Pulmonary artery endothelial cell (primary cell): ENCODE data around the gene NET1. TPM values are rescaled to one million over a fixed set of nuclear protein-coding genes. Genes with fewer than 3 reads are reported as not detected.
"Not testable (repeated sequence)": the region's sequence is repeated elsewhere in the genome, so short reads cannot be mapped to it uniquely, and the experiment has no call there.

Source experiments
- DNase-seq: peaks from one replicate; pipeline ENCODE4 v3.0.0-alpha.2; 2011; ENCODE audit warnings: low read depth, low spot score
- total RNA-seq: library from RNA; depleted of rRNA; stranded (reverse); fragments of >200 nt; gene quantifications from 2 replicates; pipeline ENCODE4 v1.2.3, GENCODE V29; 2014

Gene NET1, protein sequence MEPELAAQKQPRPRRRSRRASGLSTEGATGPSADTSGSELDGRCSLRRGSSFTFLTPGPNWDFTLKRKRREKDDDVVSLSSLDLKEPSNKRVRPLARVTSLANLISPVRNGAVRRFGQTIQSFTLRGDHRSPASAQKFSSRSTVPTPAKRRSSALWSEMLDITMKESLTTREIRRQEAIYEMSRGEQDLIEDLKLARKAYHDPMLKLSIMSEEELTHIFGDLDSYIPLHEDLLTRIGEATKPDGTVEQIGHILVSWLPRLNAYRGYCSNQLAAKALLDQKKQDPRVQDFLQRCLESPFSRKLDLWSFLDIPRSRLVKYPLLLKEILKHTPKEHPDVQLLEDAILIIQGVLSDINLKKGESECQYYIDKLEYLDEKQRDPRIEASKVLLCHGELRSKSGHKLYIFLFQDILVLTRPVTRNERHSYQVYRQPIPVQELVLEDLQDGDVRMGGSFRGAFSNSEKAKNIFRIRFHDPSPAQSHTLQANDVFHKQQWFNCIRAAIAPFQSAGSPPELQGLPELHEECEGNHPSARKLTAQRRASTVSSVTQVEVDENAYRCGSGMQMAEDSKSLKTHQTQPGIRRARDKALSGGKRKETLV
- 35.3 and 44.1 TPM in 2 replicates for total RNA-seq

DNA sequence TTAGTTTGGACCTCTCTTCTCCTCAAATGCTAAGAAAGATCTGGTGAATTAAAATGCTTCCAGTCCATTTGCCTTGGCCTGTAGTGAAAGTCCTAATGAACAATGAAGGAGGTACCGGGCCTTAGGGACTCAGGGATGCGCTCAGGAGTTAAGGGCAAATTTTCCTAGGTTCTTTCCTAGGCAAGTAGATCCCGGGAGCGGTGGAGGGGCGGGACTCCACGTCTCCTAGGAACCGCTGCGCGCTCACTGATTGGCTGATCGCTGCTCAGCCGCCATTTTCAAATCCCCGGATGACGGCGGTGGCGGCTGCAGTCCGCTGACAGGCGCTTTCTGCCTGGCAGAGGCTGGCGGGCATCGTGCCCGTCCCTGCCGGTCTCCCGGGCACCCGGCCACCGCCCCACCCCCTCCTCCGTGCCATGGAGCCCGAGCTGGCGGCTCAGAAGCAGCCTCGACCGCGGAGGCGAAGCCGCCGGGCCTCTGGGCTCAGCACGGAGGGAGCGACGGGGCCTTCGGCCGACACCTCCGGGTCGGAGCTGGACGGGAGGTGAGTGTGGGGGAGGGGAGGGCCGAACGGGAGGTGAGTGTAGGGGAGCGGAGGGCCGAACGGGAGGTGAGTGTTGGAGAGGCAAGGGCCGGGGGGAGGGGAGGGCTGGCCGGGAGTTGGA lies at the start of gene NET1:
TSS of gene NET1 (plus strand) at position 281 of the 665 bp plus-strand sequence. CDS start at position 417, 136 bp downstream.
- peak; percentile 66 for DNase-seq

DNA sequence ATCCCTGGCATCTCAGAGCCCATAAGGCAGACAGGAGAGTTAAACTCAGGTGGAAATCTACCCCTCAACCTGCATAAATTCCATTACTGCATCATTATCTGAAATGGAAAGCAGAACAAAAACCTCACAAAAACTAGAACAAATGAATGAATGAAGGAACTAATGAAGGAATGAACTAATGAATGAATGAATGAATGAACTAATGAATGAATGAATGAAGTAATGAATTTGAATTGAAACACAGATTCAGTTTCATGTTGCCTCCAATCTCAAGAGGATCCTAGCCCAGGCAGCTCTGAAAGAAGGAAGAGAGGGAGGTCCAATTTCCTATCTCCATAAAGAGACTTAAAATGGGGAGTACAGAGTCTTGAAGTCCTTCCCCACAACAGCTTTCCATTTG lies 49.5 kb upstream of the NET1 start:
- DNase-seq: no peak

DNA sequence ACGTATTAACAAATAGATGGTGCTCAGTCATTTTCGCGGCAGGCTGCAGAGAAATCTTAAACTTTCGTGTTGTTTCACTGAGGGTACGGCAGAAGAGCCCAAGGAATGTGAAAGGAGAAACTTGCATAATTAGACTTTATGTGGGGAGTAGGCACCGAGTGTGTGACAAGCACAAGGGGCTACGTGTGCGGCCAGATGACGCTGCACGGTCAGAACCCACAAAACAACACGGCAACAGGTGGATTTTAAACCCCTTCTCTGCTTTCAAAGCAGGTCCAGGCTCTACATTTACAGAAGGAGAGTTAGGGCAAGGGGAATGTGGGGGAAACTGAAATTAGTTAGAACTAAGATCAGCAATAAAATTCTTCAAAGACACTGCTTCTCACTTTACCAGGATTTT lies 48.0 kb upstream of the NET1 start:
- DNase-seq: no peak

DNA sequence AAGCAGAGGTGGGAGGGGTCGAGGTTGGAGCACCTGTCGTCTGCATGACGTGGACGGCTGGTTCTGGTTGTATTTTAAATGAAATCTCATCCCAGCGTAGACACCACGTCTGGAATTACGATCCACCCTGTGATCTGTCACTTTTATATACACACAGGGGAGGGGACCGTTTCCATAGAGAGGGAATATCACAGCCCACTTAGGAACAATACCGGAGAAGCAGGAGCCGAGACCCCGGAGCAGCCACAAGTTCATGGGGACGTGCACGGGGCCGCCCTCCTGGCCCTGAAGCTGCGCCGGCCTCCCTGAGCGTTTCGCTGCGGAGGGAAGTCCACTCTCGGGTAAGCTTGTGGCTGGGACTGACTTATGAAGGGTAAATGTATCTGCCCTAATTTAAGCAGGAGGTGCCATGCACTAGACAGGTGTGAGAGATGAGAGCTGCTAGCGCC lies 47.4 kb upstream of the NET1 start, which contains the start of gene UCN3:
TSS of gene UCN3 (plus strand) at position 77 of the 449 bp plus-strand sequence. CDS start 8,755 bp downstream, outside the sequence.
- DNase-seq: no peak

DNA sequence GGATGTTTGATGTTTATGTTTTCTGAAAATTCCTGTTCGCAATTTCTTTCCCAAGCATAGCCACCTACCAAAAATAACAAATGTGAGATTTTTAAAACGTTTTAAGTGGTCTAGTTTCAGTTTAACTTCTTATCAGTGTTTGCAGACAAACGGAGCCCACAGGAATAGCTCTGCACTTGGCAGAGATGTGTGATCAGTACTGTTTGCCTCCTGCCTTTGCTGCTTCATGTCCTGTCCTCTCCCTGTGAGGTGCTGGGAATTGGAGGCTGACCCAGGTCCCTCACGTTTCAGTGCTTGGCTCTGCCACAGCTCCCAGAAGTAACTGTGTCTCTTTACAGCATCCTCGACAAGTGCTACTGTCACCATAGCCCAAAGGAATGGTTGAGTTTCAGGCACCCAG lies 46.4 kb upstream of the NET1 start:
- DNase-seq: no peak

DNA sequence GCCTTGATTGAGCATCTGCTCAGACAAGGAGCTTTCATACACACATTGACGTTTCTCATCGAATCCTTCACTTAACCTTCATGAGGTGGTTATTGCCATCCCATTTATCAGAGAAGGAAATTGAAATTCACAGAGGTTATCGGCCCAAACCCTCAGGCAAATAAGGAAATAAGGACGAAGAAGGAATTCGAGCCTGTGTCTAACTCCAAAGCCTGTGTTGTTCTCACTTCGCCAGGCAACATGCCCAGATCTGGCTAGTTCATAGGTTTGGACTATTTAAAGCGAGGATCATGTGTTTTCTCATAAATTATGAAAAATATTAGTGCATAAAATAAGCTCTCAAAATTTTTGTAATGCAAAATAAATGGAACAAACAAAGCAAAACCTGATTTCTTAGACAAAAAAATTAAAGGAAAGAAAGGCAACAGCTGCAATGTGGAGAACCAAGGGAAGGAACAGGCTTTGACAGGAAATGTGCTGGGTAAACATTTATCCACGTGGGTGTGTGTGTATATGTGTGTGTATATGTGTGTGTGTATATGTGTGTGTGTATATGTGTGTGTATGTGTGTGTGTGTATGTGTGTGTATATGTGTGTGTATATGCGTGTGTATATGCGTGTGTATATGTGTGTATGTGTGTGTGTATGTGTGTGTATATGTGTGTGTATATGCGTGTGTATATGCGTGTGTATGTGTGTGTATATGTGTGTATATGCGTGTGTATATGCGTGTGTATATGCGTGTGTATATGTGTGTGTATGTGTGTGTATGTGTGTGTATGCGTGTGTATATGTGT lies 42.8 kb upstream of the NET1 start:
- DNase-seq: no peak

DNA sequence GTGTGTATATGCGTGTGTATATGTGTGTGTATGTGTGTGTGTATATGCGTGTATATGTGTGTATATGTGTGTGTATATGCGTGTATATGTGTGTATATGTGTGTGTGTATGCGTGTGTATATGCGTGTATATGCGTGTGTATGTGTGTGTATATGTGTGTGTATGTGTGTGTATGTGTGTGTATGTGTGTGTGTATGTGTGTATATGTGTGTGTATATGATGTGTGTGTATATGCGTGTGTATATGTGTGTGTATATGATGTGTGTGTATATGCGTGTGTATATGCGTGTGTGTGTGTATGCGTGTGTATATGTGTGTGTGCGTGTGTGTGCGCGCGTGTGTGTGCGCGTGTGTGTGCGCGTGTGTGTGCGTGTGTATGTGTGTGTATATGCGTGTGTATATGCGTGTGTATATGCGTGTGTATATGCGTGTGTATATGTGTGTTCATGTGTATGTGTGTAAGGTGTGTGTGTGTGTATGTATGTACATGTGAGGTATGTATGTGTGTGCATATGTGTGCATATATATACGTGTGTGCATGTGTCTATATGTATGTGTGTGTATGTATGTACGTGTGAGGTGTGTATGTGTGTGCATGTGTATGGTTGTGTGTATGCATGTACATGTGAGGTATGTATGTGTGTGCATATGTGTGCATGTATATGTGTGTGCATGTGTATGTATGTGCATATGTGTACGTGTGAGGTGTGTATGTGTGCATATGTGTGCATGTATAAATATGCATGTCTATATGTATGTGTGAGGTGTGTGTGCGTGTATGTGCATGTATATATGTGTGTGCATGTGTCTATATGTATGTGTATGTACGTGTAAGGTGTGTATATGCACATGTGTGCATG lies 41.6 kb upstream of the NET1 start:
- no peak for DNase-seq

DNA sequence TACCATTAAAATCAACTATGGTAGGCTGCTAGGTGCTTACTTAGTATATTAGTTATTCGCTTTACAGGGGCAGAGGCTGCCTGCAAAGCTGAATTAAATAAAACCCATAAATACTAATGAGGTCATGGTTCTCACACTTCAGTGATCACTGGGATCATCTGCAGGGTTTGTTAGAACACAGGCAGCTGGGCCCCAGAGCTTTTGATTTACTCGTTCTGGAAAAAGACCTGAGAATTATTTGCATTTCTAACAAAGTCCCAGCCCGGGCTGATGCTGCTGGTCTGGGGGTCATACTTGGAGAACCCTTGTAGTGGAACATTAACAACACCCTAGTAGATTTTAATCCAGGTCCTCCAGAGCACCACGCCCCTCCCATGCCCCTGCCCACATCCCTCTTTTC lies 39.0 kb upstream of the NET1 start:
- no peak for DNase-seq

DNA sequence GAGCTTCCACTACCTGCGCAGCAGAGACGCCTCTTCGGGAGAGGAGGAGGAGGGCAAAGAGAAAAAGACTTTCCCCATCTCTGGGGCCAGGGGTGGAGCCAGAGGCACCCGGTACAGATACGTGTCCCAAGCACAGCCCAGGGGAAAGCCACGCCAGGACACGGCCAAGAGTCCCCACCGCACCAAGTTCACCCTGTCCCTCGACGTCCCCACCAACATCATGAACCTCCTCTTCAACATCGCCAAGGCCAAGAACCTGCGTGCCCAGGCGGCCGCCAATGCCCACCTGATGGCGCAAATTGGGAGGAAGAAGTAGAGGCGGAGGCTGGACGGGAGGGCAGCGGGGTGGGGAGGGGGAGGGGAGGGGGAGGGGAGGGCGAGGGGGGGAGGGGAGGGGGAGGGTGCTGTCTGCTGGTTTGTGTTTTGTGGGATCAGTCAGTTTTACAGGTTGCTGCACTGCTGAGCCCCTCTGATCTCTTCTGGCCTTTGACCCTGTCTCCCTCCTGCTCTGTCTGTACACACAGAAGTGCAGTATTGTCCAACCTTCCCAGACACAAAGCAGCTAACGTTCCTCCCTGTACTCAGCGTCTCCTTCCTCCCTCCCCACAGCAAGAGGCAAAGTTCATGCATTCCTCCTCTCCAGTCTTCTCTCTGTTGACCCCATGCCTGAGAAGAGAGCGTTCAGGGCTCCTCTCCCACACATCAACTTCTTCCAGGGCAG lies 38.3 kb upstream of the NET1 start:
- no peak for DNase-seq

DNA sequence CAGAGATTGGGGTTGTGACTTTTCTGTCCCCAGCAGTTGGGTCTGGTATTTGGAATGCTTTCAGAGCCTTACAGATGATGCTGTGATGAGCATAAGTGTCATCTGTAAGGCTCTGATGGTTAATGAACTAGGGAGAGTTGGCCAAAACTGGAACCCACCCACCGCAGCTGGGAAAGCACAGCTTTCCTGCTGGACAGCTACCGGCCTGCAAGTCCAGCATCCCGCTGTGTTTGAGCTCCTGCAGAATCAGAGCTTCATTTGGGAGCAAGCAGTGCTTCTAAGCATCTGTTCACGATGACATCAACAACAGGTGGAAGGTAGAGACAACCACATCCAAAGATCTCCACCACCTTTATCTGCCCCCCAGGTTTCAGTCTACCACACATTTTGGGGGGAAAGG lies 35.9 kb upstream of the NET1 start:
- DNase-seq: no peak

DNA sequence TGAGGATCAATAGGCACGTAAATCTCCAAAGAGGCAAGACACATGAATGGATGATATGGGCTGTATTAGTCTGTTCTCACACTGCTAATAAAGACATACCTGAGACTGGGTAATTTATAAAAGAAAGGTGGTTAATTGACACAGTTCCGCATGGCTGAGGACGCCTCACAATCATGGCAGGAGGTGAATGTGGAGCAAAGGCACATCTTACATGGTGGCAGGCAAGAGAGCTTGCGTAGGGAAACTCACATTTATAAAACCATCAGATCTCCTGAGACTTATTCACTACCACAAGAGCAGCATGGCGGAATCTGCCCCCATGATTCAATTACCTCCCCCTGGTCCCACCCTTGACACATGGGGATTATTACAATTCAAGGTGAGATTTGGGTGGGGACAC lies 33.2 kb upstream of the NET1 start:
- not testable (repeated sequence) for DNase-seq

DNA sequence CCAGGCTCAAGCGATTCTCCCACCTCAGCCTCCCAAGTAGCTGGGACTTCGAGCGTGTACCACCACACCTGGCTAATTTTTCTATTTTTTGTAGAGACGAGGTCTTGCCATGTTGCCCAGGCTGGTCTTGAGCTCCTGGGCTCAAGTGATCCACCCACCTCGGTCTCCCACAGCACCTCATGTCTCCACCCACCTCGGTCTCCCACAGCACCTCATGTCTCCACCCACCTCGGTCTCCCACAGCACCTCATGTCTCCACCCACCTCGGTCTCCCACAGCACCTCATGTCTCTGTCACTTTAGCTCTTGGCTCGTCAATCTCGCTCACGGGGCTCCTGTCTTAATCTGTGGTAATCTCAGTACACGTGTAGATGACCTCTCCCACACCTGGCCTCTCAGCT lies 32.0 kb upstream of the NET1 start:
- DNase-seq: not testable (repeated sequence)

DNA sequence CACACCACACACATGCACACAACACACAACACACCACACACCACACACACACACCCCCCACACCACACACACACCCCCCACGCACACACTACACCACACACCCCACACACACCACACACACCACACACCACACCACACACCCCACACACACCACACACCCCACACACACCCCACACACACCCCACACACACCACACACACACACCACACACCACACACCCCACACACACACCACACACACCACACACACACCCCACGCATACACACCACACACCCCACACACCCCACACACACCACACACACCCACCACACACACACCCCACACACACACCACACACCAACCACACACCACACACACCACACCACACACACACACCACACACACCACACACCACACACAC lies 31.2 kb upstream of the NET1 start:
- DNase-seq: no peak

DNA sequence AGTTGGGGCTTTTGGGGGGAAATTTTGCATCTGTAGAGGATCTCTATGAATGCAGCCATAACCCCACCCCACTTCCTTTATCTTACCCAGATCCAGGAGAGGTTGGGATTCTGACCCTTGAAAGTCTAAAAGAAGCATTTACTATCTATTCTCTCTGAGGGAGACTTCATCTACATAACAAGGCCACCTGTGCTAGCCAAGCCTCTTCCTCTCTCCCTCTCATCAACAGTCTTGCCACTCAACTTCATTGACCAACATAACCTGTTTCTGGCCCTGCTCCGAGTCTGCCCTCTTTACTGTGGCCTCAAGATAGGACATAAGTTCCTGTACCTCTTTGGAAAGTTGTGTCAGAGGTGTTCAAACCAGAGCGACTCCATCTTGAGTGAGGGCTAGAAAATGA lies 27.1 kb upstream of the NET1 start:
- no peak for DNase-seq

DNA sequence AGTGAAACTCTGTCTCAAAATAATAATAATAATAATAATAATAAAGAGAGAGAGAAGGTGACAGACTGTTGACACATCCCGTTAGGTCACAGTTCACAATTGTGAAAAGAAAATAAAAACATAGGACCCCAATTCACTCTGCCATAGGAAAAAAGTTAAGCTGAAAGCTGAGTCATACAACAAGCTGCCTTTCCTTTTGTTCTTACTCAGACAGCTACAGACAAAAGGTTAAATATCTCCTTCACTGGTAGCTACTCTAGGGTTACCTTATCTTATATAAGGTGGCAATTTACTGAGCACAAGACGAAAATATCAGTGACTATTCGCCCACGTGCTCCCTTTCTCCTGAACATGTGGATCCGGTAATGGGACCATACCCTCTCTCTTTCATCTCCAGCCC lies 25.2 kb upstream of the NET1 start:
- DNase-seq: no peak

DNA sequence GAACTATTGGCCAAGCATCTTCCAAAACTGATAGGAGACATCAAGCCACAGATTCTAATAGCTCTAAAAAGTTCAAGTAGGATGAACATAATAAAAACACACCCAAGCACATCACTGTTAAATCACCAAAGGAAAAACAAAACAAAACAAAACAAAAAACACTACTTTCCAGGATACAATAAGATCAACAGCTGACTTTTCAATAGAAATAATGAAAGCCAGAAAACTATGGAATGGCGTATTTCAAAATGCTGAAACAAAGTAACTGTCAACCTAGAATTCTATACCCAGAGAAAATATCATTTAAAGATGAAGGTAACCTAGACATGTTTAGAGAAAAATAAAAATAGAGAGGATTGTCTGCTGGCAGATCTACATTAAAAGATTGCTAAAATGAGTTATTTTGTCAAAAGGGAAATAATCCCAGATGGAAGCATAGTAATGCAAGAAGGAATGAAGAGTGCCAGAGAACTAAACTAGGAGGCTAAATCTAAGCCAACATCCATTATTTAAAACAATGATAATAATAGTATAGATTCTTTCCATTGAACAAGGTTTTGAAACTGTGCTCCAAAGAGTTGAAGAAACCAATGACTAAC lies 21.7 kb upstream of the NET1 start:
- DNase-seq: no peak

DNA sequence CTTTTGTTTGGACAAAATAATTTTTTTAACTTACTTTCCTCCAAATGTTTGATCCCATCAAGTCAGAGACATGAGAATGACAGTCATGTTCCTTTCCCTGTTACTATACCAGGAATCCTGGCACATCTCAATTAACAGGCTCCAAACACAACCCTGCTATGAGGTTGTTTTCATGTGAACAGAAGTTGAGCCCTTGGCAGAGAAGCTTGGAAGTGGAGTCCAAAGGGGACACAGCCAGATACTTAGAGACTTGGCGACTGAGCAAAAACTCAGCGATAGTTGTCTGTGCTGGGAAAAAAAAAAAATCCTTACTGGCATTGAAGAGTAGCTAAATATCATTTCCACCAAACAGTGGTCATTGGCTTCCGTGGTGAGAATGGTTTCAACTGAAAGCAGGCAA lies 20.6 kb upstream of the NET1 start:
- no peak for DNase-seq

DNA sequence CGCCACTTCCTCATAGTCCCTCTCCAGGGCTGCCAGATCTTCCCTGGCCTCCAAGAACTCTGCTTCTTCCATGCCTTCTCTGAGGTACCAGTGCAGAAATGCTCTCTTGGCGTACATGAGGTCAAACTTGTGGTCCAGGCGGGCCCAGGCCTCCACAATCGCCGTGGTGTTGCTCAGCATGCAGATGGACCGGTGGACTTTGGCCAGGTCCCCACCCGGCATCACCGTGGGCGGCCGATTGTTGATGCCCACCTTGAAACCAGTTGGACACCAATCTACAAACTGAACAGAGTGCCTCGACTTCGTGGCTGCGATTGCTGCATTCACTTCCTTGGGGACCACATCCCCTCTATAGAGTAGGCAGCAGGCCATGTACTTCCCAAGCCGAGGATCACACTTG lies 18.8 kb upstream of the NET1 start:
- no peak for DNase-seq

DNA sequence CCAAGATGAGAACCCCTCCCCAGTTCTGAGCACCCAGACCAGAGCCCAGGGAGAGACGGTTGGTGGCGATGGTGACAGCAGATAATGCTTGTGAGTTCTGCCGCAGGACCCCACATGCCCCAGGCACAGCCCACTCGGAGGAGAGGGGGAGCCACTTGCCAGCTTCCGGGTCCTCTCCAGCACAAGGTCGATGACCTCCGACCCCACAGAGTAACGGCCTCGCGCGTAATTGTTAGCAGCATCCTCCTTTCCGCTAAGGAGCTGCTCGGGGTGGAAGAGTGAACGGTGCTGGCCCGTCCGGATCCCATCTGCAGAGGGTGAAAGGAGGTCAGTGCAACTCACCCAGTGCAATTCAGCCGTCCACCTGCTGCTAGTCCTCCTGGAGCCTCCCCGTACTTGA lies 17.2 kb upstream of the NET1 start:
- no peak for DNase-seq
